ENCODE results near the gene MEF2D.

MEF2D gene

GRCh38 chr1:156470473-156470872 is 30.1 kb downstream of the MEF2D start:
- DNase-seq (ENCODE audit: low spot score), result no peak

- DNase-seq (ENCODE audit: low spot score), result no peak
These were observed 31.8 kb downstream of the MEF2D start for GRCh38 chr1:156468693-156469345.

- DNase-seq (ENCODE audit: low spot score), result no peak
These were observed 32.7 kb downstream of the MEF2D start for GRCh38 chr1:156467906-156468305.

GRCh38 chr1:156467385-156467784 is 33.2 kb downstream of the MEF2D start:
- DNase-seq (ENCODE audit: low spot score), result no peak

GRCh38 chr1:156465747-156466365 is 34.7 kb downstream of the MEF2D start:
- DNase-seq (ENCODE audit: low spot score), result peak; percentile 29

GRCh38 chr1:156464825-156465452 is 35.6 kb downstream of the MEF2D start:
- no peak for DNase-seq (ENCODE audit: low spot score)

DNA sequence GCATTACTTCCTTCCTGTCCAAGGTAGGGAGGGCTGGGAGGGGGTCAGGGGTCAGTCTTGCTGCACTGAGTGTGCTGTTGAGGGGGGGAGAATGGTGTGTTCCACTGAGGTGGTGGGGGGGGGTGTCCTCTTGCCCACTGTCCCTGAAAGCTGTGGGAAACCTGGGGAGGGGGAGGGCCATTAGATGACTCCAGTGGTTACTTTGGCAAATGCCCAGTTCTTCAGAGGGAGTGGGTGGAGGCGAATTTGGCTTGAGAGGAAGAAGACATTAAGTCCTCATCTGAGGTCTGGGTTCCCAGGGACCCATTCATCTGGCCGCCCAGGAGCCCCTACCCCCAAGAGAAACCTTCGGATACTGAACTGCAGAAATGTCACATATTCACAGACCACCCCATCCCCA is 36.2 kb downstream of the MEF2D start:
- DNase-seq (ENCODE audit: low spot score), result no peak

DNA sequence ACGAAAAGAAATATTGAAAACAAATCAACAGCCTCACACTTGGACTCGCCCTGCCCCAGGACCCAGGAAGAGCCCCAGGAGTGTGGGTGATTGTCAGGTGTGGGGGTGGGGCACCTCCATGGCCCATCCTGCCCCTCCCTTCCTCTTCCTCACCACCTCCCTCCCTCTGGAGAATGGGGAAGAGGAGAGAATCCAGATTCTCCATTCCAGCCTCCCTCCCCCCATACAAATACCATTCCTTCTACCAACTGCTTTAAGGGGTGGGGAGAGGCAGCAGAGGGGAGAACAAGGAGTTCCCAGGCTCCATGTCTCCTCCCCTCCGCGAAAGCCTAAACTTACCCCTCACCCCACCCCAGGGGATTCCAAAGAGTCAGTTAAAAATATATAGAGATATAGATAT is 36.7 kb downstream of the MEF2D start:
- DNase-seq (ENCODE audit: low spot score), result no peak

DNA sequence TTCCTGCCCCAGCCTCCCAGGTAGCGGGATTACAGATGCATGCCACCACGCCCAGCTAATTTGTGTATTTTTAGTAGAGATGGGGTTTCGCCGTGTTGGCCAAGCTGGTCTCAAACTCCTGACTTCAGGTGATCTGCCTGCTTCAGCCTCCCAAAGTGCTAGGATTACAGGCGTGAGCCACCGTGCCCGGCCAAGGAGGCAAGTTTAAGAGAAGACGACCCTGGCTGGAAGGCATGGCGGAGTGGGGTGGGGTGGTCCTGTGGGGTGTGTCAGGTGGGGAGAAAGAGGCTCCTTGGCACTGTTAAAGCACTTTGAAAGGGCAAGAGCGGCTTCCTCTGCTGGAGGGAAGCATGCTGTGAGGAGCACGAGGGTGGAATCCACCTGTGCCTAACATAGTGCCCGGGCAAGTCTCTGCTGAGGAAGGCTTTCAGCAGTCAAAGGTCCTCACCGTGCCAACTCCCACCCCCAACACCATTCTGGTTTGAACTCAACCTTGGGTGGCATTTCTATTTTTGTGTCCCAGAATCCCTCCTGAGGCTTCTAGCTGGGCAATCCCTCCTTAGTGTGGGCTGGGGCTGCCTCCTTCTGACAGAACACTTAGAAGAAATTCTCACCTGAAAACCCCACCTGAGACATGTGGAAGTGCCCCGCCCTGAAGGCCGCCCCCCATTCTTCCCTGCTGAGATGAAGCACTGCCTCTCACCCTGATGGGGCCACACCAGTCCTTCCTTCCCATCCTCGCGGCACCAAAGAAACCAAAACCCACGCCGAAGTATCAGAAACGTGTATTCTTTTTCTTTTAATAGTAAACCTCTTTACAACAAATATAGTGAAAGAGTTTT is 37.4 kb downstream of the MEF2D start:
- DNase-seq (ENCODE audit: low spot score), result no peak

DNA sequence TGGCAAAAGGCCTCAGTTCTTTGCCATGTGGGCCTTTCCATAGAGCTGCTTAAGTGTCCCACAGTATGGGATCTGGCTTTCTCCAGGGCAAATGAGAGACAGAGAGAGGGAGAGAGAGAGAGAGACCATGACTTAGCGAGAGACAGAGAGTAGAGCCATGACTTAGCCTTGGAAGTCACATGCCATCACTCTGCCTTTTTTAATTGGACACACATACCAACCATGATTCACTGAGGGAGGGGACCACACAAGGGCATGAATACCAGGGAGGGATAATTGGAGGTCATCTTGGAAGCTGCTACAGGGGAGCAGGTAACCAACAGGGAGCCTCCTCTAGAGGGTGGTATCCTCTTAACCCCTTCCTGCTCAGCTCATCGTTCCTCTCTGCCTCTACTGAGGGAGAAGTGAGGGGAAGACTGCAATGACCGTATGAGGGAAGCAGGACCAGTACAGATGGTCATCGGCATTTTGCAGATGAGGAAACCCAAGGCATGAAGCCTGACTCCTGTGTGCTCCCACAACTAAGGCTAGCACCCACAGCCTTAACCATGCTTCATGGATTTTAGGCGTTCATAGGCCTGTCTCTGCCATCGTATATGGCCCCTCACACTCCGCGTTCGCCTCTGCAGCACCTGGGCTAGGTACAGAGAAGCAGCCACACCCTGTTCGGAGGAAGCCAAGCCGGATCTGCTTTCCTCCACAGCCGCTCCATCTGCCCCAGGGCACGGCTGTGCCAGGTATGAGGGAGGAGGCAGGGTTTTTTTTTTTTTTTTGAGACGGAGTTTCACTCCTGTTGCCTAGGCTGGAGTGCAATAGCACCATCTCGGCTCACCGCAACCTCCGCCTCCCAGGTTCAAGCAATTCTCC is 38.6 kb downstream of the MEF2D start:
- DNase-seq (ENCODE audit: low spot score), result peak; percentile 22

DNA sequence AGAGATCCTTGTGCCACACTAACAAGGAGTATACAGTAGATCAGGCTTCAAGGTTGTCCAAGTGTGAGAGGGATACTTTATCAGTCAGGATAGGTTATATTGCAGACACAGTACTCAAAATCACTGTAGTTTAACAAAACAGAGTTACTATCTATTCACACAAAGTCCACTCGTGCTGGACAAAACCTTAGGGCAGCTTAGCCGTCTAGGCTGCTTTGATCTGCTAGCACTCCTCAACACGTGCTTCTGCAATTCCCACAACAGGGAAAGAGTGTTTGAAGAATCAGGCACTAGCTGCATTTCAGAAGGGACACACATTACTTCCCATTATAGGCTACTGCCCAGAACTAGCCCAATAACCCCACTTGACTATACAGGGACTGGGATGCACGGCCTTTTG is 39.5 kb downstream of the MEF2D start:
- peak; percentile 16 for DNase-seq (ENCODE audit: low spot score)

DNA sequence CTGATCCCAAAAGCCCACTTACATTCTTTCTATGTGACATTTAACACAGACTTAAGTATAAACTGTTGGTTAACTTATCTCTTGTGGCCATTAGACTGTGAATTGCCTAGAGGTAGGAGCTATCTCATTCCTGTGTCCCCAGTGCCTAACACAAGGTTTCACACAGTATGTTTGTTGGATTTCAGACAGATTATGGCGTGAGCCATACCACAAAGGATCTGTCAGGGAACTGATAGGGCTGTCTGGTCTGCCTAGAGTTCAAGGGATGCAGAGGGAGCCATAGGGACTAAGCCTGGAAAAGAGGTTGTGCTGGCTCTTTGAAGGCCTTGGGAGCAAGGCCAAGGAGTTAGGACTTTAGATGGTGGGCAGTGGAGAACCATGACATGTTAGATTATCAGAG is 40.0 kb downstream of the MEF2D start:
- DNase-seq (ENCODE audit: low spot score), result no peak

DNA sequence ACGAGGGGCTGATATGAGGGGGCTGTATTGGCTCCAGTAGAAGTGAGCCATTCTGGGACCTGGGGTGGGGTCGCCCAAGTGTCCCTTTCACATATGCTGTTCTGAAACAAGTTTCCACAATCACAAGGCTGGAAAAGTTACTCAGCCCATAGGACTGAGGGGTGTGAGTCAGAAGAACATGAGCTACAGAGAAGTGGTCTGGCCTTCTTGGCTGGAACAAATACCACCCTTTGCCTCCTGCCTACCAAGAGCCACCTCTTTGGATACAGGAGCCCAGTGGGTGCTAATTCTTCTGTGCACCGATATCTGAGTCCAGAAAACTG is 42.4 kb downstream of the MEF2D start:
- DNase-seq (ENCODE audit: low spot score), result no peak

DNA sequence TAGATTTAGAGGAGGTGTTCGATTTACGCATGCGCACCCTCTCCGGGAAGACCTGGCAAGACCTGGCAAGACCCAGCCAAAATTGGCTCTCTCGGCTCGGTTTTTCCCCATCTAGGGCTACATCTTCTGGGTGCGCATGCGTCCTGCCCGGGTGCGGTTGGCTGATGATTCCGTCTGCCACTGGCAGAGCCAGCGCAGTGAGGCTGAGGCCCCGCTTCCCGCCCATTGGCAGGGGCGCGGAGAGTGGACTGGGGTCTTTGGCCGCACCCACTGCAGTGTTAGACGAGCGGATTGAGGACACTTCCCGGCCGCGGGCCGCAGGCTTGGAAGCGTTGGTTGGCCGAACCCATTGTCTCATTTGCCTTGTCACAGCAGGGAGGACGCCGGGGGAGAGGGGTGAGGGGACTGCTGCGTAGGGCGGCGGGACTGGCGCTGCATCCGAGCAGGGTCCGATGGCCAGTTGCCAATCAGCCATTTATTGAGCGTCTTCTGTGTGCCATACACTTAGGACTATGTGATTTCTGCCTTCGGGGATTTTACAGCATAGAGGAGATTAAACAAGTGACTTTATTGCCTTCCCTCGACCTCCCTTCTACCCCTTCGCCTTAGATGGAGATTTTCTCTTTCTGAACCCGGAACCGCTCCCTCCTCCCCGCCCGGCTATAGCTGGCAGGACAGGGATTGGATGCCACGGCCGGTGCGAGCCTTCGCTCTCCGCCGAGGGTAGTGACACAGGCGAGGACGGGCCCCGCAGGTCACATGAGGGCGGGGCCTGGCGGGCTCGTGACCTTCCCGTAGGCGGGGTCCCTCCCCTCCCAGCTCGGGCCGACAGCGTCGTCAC is 43.7 kb downstream of the MEF2D start:
- DNase-seq (ENCODE audit: low spot score), result peak; percentile 99

DNA sequence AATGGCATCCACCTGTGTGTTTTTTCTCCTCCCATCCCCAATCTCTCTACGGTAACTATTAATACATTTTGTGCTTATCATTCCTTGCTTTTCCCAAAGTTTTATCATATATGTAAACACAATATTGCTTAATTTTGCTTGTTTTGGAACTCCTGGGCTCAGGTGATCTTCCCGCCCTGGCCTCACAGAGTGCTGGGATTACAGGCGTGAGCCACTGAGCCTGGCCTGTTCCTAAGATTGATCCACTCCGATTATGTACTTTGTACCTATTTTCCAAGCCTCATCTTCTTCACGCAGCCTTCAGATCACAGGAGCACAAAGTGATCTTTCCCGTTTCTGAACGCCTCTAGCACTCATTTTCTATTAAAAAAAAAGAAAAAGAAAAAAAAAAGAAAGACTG is 45.2 kb downstream of the MEF2D start:
- no peak for DNase-seq (ENCODE audit: low spot score)

GRCh38 chr1:156452907-156453306 is 47.7 kb downstream of the MEF2D start:
- DNase-seq (ENCODE audit: low spot score), result no peak

DNA sequence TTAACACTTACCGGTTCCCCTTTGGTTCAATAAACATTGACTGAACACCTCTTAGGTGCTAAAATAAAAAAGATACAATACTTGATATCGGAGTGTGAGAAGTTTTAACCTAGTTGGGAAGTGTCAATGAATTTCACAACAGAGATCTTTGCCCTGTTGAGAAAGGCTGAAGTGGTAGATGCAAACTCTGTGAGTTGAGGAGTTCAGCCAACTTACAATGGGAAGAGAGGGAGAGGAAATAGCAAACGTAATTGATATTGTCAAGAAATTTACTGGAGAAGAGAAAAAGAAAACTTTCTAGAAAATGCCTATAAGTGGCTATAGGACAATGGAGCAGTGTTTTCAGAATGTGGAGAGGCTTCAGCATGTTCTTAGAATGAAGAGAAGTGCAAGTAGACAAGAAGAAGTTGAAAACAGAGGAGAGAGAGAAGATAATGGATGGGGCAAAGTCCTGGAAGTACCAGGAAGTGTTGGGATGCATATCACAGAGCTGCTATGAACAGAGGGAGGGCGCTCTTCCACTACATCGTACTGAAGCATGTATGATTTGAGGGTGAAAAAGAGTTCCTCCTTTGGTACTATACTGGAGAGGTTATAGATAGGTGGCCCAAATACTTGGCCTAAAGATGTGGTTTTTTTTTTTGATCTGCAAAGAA is 48.9 kb downstream of the MEF2D start:
- no peak for DNase-seq (ENCODE audit: low spot score)

- no peak for DNase-seq (ENCODE audit: low spot score)
These were observed 52.2 kb downstream of the MEF2D start for GRCh38 chr1:156448134-156448967.

DNA sequence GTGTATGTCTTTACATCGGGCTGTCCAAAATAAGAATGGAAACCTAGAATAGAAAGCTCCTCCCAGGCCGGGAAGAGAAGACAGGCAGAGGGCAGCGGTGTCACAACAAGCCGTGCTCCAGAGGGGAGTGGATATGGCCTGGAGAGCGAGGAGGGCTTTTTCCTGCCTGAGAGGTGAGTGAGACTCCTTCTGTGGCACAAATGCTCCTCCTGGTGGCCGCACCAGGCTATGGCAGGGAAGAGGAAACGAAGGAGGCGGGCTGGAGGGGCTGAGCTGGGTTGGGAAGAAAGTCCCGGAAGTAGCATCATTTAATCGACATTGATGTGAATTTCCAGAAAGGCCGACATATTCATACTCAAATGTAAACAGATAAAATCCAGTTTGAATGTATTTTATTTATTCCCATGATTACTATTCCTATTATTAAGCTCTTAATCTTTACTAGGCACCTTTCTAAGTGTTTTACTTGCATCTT is 54.7 kb downstream of the MEF2D start:
- DNase-seq (ENCODE audit: low spot score), result peak; percentile 93

Data from cerebellar cortex (tissue), 1 donor.